PC-9 (cell line): ENCODE measurements around the gene KL.

ENCODE experiments used
- EZH2 ChIP-seq: fragments of 200-600 bp; sonication (generic); IDR thresholded peaks from 2 replicates; pipeline ENCODE4 v1.8.0; 2017; ENCODE audit warnings: antibody characterized with exemption, low read depth
- TF ChIP-seq, protein P1 (sequence below): fragments of 200-600 bp; sonication (generic); conservative IDR thresholded peaks from 2 replicates; pipeline ENCODE4 v1.6.1; 2017; ENCODE audit warnings: mixed run types, antibody characterized with exemption, mild to moderate bottlenecking, moderate library complexity

GRCh38 chr13:33031277-33031676 is 15.1 kb downstream of the KL start:
- TF ChIP-seq, protein P1, sequence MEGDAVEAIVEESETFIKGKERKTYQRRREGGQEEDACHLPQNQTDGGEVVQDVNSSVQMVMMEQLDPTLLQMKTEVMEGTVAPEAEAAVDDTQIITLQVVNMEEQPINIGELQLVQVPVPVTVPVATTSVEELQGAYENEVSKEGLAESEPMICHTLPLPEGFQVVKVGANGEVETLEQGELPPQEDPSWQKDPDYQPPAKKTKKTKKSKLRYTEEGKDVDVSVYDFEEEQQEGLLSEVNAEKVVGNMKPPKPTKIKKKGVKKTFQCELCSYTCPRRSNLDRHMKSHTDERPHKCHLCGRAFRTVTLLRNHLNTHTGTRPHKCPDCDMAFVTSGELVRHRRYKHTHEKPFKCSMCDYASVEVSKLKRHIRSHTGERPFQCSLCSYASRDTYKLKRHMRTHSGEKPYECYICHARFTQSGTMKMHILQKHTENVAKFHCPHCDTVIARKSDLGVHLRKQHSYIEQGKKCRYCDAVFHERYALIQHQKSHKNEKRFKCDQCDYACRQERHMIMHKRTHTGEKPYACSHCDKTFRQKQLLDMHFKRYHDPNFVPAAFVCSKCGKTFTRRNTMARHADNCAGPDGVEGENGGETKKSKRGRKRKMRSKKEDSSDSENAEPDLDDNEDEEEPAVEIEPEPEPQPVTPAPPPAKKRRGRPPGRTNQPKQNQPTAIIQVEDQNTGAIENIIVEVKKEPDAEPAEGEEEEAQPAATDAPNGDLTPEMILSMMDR = no peak
- no peak for TF ChIP-seq EZH2
